ENCODE data around the gene NTRK2.

DNA sequence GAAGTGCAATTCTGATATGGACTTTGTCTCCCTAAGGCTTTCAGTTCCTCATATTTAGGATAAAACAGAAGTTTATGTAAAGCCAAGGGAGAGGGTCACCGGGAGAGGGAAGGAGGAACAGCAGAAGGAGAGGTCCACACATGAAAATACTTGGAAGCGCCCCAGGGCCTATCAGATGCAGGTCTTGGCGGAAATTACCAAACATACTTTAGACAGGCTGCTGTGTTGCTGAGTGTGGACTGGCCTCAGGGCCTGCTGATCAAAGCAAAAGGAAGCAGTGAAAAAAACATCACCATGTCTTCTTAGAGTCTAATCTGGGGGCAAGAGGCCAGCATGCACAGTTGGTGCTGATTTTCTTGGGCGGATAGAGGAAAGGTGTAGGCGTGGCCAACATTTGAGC is 14.1 kb upstream of the NTRK2 start:
- TF ChIP-seq, protein P1, sequence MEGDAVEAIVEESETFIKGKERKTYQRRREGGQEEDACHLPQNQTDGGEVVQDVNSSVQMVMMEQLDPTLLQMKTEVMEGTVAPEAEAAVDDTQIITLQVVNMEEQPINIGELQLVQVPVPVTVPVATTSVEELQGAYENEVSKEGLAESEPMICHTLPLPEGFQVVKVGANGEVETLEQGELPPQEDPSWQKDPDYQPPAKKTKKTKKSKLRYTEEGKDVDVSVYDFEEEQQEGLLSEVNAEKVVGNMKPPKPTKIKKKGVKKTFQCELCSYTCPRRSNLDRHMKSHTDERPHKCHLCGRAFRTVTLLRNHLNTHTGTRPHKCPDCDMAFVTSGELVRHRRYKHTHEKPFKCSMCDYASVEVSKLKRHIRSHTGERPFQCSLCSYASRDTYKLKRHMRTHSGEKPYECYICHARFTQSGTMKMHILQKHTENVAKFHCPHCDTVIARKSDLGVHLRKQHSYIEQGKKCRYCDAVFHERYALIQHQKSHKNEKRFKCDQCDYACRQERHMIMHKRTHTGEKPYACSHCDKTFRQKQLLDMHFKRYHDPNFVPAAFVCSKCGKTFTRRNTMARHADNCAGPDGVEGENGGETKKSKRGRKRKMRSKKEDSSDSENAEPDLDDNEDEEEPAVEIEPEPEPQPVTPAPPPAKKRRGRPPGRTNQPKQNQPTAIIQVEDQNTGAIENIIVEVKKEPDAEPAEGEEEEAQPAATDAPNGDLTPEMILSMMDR (conservative IDR thresholded peaks at IDR 0.05; ENCODE audit: low read length) = no peak
- no peak for TF ChIP-seq EZH2phosphoT487 (IDR thresholded peaks at IDR 0.05; ENCODE audit: borderline replicate concordance)

Data from Loucy (cell line).